SU-DHL-6 (cell line): ENCODE data around the gene SSX5.
"Not testable (repeated sequence)": the region's sequence is repeated elsewhere in the genome, so short reads cannot be mapped to it uniquely, and the experiment has no call there.

ENCODE experiments used
- H2AFZ ChIP-seq: fragments of 200-600 bp; sonication (generic); 2 replicates; pipeline ENCODE4 v1.6.1; 2014; ENCODE audit warnings: low read depth, mild to moderate bottlenecking, moderate library complexity, mixed read lengths, antibody characterized with exemption, low read length; ENCODE audit not compliant: severe bottlenecking
- H3F3A ChIP-seq: fragments of 200-600 bp; shearing (Covaris generic); 2 replicates; pipeline ENCODE4 v1.6.0; 2016; ENCODE audit warnings: antibody characterized with exemption, mild to moderate bottlenecking; ENCODE audit not compliant: insufficient read depth
- H3K27ac ChIP-seq: fragments of 200-600 bp; sonication (generic); 2 replicates; pipeline ENCODE4 v1.5.1; 2016; ENCODE audit warnings: low read depth, mild to moderate bottlenecking, low read length, moderate library complexity, mixed read lengths
- H3K27me3 ChIP-seq: fragments of 200-600 bp; sonication (generic), shearing (Covaris generic); 2 replicates; pipeline ENCODE4 v1.6.0; 2014; ENCODE audit warnings: mild to moderate bottlenecking, low read length
- H3K36me3 ChIP-seq: fragments of 200-600 bp; sonication (generic); 2 replicates; pipeline ENCODE4 v1.6.1; 2014; ENCODE audit warnings: mild to moderate bottlenecking, low read length, mixed read lengths
- H3K4me2 ChIP-seq: fragments of 300-600, 200-600 bp; shearing (Covaris generic), sonication (generic); 2 replicates; pipeline ENCODE4 v1.6.0; 2014; ENCODE audit warnings: low read length, low read depth, mild to moderate bottlenecking; ENCODE audit not compliant: poor library complexity, severe bottlenecking
- H3K4me3 ChIP-seq: fragments of 200-600 bp; sonication (generic); 2 replicates; pipeline ENCODE4 v1.5.1; 2014; ENCODE audit warnings: antibody characterized with exemption, low read length, mild to moderate bottlenecking, mixed read lengths; ENCODE audit not compliant: insufficient read depth, poor library complexity, severe bottlenecking
- H3K79me2 ChIP-seq: fragments of 200-600 bp; sonication (generic); 2 replicates; pipeline ENCODE4 v1.6.1; 2014; ENCODE audit warnings: mild to moderate bottlenecking, low read length, moderate library complexity; ENCODE audit not compliant: insufficient read depth
- H3K9ac ChIP-seq: fragments of 200-600 bp; sonication (generic); 2 replicates; pipeline ENCODE4 v1.7.0; 2014; ENCODE audit warnings: mild to moderate bottlenecking, low read length
- H3K9me2 ChIP-seq: fragments of 200-600 bp; sonication (generic); replicated peaks from 2 replicates; pipeline ENCODE4 v1.6.1; 2014; ENCODE audit warnings: low read length; ENCODE audit not compliant: insufficient read depth
- H3K9me3 ChIP-seq: fragments of 200-600 bp; sonication (generic); 2 replicates; pipeline ENCODE4 v1.6.1; 2014; ENCODE audit warnings: low read length, mixed read lengths; ENCODE audit not compliant: insufficient read depth
- H4K20me1 ChIP-seq: fragments of 200-600 bp; sonication (generic); 2 replicates; pipeline ENCODE4 v1.6.1; 2014; ENCODE audit warnings: low read depth, mild to moderate bottlenecking, antibody characterized with exemption, low read length, moderate library complexity, mixed read lengths
- CTCF ChIP-seq: fragments of 200-600 bp; sonication (generic); IDR thresholded peaks from one replicate; pipeline ENCODE4 v1.5.1; 2017; ENCODE audit warnings: antibody characterized with exemption, mild to moderate bottlenecking, low read length, moderate library complexity; ENCODE audit not compliant: insufficient read depth, poor library complexity, severe bottlenecking
- EZH2phosphoT487 ChIP-seq: fragments of 200-600 bp; sonication (generic), shearing (Covaris generic); conservative IDR thresholded peaks from 2 replicates; pipeline ENCODE4 v1.6.1; 2018; ENCODE audit warnings: mild to moderate bottlenecking, antibody characterized with exemption, low read length, moderate library complexity, mixed read lengths

Gene SSX5

GRCh38 chrX:48180811-48181210 is 15.8 kb downstream of the SSX5 start:
- H2AFZ ChIP-seq: no peak overlapping the region
- H4K20me1 ChIP-seq: no peaks in the 10 kb centered on the region
- H3K4me2 ChIP-seq: no peak overlapping the region
- H3K9me3 ChIP-seq: no peaks in the 10 kb centered on the region
- H3K36me3 ChIP-seq: no peaks in the 10 kb centered on the region
- no peak overlapping the region for H3K4me3 ChIP-seq
- TF ChIP-seq EZH2phosphoT487: no peak
- no peak for TF ChIP-seq CTCF
- H3K9me2 ChIP-seq: no peaks in the 10 kb centered on the region
- H3K27me3 ChIP-seq: no peaks in the 10 kb centered on the region
- no peaks in the 10 kb centered on the region for H3F3A ChIP-seq
- H3K79me2 ChIP-seq: no peaks in the 10 kb centered on the region
- no peak overlapping the region for H3K9ac ChIP-seq
- H3K27ac ChIP-seq: no peak overlapping the region

GRCh38 chrX:48179691-48180090 is 16.9 kb downstream of the SSX5 start:
- Histone ChIP-seq H3K9ac (no peak overlapping the region), H3K9me2 (no peaks in the 10 kb centered on the region), H3K27ac (no peak overlapping the region), H3K9me3 (no peaks in the 10 kb centered on the region), H3K79me2 (no peaks in the 10 kb centered on the region), H3F3A (no peaks in the 10 kb centered on the region), H2AFZ (no peak overlapping the region), H4K20me1 (no peaks in the 10 kb centered on the region), H3K4me2 (no peak overlapping the region), H3K36me3 (no peaks in the 10 kb centered on the region), H3K27me3 (no peaks in the 10 kb centered on the region), H3K4me3 (no peak overlapping the region)
- TF ChIP-seq CTCF (no peak), EZH2phosphoT487 (no peak)

- not testable (repeated sequence) for H3K9me2 ChIP-seq, H3K4me2 ChIP-seq, H3K36me3 ChIP-seq, H2AFZ ChIP-seq, H4K20me1 ChIP-seq, H3K4me3 ChIP-seq, H3K27ac ChIP-seq, H3K79me2 ChIP-seq, H3K9me3 ChIP-seq, H3K9ac ChIP-seq, H3F3A ChIP-seq, H3K27me3 ChIP-seq
These were observed 30.3 kb downstream of the SSX5 start for GRCh38 chrX:48166322-48166721.

- H3K4me3 ChIP-seq: no peak overlapping the region
- no peak overlapping the region for H3K9ac ChIP-seq
- H3K79me2 ChIP-seq: no peaks in the 10 kb centered on the region
- H3K4me2 ChIP-seq: no peak overlapping the region
- no peak overlapping the region for H3K27ac ChIP-seq
- H3F3A ChIP-seq: no peaks in the 10 kb centered on the region
- H3K27me3 ChIP-seq: no peaks in the 10 kb centered on the region
- TF ChIP-seq EZH2phosphoT487: no peak
- no peak for TF ChIP-seq CTCF
- H3K9me3 ChIP-seq: no peaks in the 10 kb centered on the region
- H3K36me3 ChIP-seq: no peaks in the 10 kb centered on the region
- H2AFZ ChIP-seq: no peak overlapping the region
- H3K9me2 ChIP-seq: no peaks in the 10 kb centered on the region
- no peaks in the 10 kb centered on the region for H4K20me1 ChIP-seq
These were observed 31.4 kb downstream of the SSX5 start for GRCh38 chrX:48165241-48165640.
